H1 (cell line): ENCODE data around the gene ZMYM4. TPM values are rescaled to one million over a fixed set of nuclear protein-coding genes. Genes with fewer than 3 reads are reported as not detected.

Source experiments
- CTCF ChIA-PET: fragments of 300-600 bp; sonication (Branson Sonifier 250); formaldehyde crosslinking; loops from one replicate; lab custom pipeline; 2021; ENCODE audit not compliant: partially characterized antibody; lab: Charles Lee
- POLR2A ChIA-PET: fragments of 300-600 bp; sonication (Branson Sonifier 250); formaldehyde crosslinking; loops from one replicate; lab custom pipeline; 2021; ENCODE audit warnings: inconsistent platforms; ENCODE audit not compliant: partially characterized antibody; lab: Charles Lee
- DNase-seq, 2 experiments: peaks; one replicate each; pipeline versions ENCODE4 v3.0.0 to v3.0.0-alpha.2; 2010 to 2022; ENCODE audit warnings: low spot score in 2 of 2, low read depth in 1 of 2, mixed read lengths in 1 of 2
- FAIRE-seq: peaks from 2 replicates; lab custom pipeline; 2011; peaks lifted over from hg19 to GRCh38; lab: Jason Lieb, UNC
- H2AFZ ChIP-seq: 2 replicates; pipeline ENCODE4 v1.8.1; 2012; ENCODE audit warnings: low read length, inconsistent platforms
- H2AK5ac ChIP-seq: 2 replicates; pipeline ENCODE4 v1.6.1; 2013; ENCODE audit warnings: low read depth, low read length
- H2BK120ac ChIP-seq: replicated peaks from 2 replicates; pipeline ENCODE3; 2013; ENCODE audit warnings: low read depth, low read length, inconsistent platforms
- H2BK12ac ChIP-seq: 2 replicates; pipeline ENCODE4 v1.6.1; 2013; ENCODE audit warnings: low read depth, low read length
- H2BK15ac ChIP-seq: 2 replicates; pipeline ENCODE4 v1.6.1; 2013; ENCODE audit warnings: low read length
- H2BK20ac ChIP-seq: 2 replicates; pipeline ENCODE4 v1.6.1; 2013; ENCODE audit warnings: low read length
- H2BK5ac ChIP-seq: 2 replicates; pipeline ENCODE4 v1.6.1; 2013; ENCODE audit warnings: low read depth, low read length
- H3K14ac ChIP-seq: 2 replicates; pipeline ENCODE4 v1.6.1; 2013; ENCODE audit warnings: inconsistent platforms; ENCODE audit not compliant: insufficient read length
- H3K18ac ChIP-seq: 2 replicates; pipeline ENCODE4 v1.6.1; 2013; ENCODE audit warnings: low read length; ENCODE audit errors: extremely low read depth
- H3K23ac ChIP-seq: 2 replicates; pipeline ENCODE4 v1.6.1; 2013; ENCODE audit warnings: inconsistent platforms; ENCODE audit not compliant: insufficient read length
- H3K23me2 ChIP-seq: 2 replicates; pipeline ENCODE4 v1.6.1; 2013; ENCODE audit warnings: low read depth, low read length
- H3K27ac ChIP-seq: 2 replicates; pipeline ENCODE4 v1.6.1; 2011; ENCODE audit warnings: low read depth, low read length, inconsistent platforms
- H3K27me3 ChIP-seq, 4 experiments: replicated peaks in 1 of 4; 1 replicate in 1 of 4; 2 replicates in 3 of 4; pipeline versions ENCODE4 v1.6.1 to v1.8.1; 2011 to 2013; ENCODE audit warnings: low read length in 3 of 4, mild to moderate bottlenecking in 3 of 4, inconsistent platforms in 2 of 4, mixed read lengths in 2 of 4, moderate library complexity in 1 of 4; ENCODE audit not compliant: control insufficient read depth in 3 of 4, insufficient read depth in 3 of 4; ENCODE audit errors: extremely low read depth in 1 of 4
- H3K36me3 ChIP-seq, 4 experiments: 2 replicates each; pipeline versions ENCODE4 v1.6.1 to v1.8.1; 2011 to 2013; ENCODE audit warnings: mild to moderate bottlenecking in 4 of 4, low read length in 3 of 4, moderate library complexity in 2 of 4, control low read depth in 1 of 4, inconsistent platforms in 1 of 4; ENCODE audit not compliant: insufficient read depth in 4 of 4, control insufficient read depth in 2 of 4
- H3K4ac ChIP-seq: replicated peaks from 2 replicates; pipeline ENCODE3; 2013; ENCODE audit warnings: low read length, low read depth, mixed read lengths, inconsistent platforms; ENCODE audit not compliant: insufficient read length
- H3K4me1 ChIP-seq, 4 experiments: replicated peaks in 1 of 4; 1 replicate in 1 of 4; 2 replicates in 3 of 4; pipeline versions ENCODE4 v1.6.1 to v1.8.1; 2011 to 2013; ENCODE audit warnings: low read length in 3 of 4, inconsistent platforms in 2 of 4, mixed read lengths in 1 of 4; ENCODE audit not compliant: insufficient read depth in 4 of 4, control insufficient read depth in 3 of 4
- H3K4me2 ChIP-seq, 2 experiments: 2 replicates each; pipeline versions ENCODE4 v1.6.1 to v1.8.1; 2011 to 2013; ENCODE audit warnings: low read depth in 2 of 2, low read length in 2 of 2, control low read depth in 1 of 2, inconsistent platforms in 1 of 2, mild to moderate bottlenecking in 1 of 2; ENCODE audit not compliant: insufficient read depth in 1 of 2
- H3K4me3 ChIP-seq, 4 experiments: fragments of 200-600, 300-600 bp in 1 of 4; sonication (generic), shearing (Covaris generic), sonication (Bioruptor Twin) in 1 of 4; 2 replicates each; pipeline versions ENCODE4 v1.5.1 to v1.8.1; 2011 to 2016; ENCODE audit warnings: low read length in 4 of 4, low read depth in 3 of 4, control low read depth in 2 of 4, inconsistent platforms in 2 of 4, mild to moderate bottlenecking in 2 of 4, mixed read lengths in 1 of 4, moderate library complexity in 1 of 4; ENCODE audit not compliant: insufficient read depth in 2 of 4; ENCODE audit errors: extremely low read depth in 1 of 4
- H3K56ac ChIP-seq: replicated peaks from 2 replicates; pipeline ENCODE3; 2013; ENCODE audit warnings: low read depth, mild to moderate bottlenecking, mixed read lengths, low read length, inconsistent platforms; ENCODE audit not compliant: insufficient read length
- H3K79me1 ChIP-seq: 2 replicates; pipeline ENCODE4 v1.6.1; 2013; ENCODE audit warnings: low read depth, low read length, control low read depth
- H3K79me2 ChIP-seq, 2 experiments: 2 replicates each; pipeline versions ENCODE4 v1.6.1 to v1.8.1; 2012 to 2013; ENCODE audit warnings: low read length in 2 of 2, mild to moderate bottlenecking in 2 of 2, inconsistent platforms in 1 of 2; ENCODE audit not compliant: insufficient read depth in 2 of 2, control insufficient read depth in 1 of 2
- H3K9ac ChIP-seq, 4 experiments: replicated peaks in 1 of 4; 1 replicate in 1 of 4; 2 replicates in 3 of 4; pipeline versions ENCODE4 v1.6.1 to v1.8.1; 2011 to 2013; ENCODE audit warnings: low read depth in 3 of 4, low read length in 3 of 4, control low read depth in 2 of 4, mild to moderate bottlenecking in 2 of 4, moderate library complexity in 2 of 4, inconsistent platforms in 1 of 4; ENCODE audit errors: extremely low read depth in 1 of 4
- H3K9me3 ChIP-seq, 2 experiments: 2 replicates each; pipeline versions ENCODE4 v1.6.1 to v1.8.1; 2012 to 2013; ENCODE audit warnings: mild to moderate bottlenecking in 2 of 2, moderate library complexity in 2 of 2, control low read depth in 1 of 2, inconsistent platforms in 1 of 2, low read depth in 1 of 2, low read length in 1 of 2, mixed read lengths in 1 of 2; ENCODE audit not compliant: insufficient read depth in 2 of 2
- H4K20me1 ChIP-seq, 2 experiments: replicated peaks in 1 of 2; 2 replicates each; pipeline versions ENCODE3 to v1.8.1; 2011 to 2013; ENCODE audit warnings: inconsistent platforms in 2 of 2, low read length in 2 of 2, mild to moderate bottlenecking in 1 of 2; ENCODE audit not compliant: insufficient read depth in 2 of 2, control insufficient read depth in 1 of 2
- H4K5ac ChIP-seq: 2 replicates; pipeline ENCODE4 v1.6.1; 2013; ENCODE audit warnings: low read length, low read depth, mixed read lengths, inconsistent platforms; ENCODE audit not compliant: insufficient read length
- H4K8ac ChIP-seq: 2 replicates; pipeline ENCODE4 v1.8.0; 2013; ENCODE audit warnings: mild to moderate bottlenecking, moderate library complexity, low read length, inconsistent platforms; ENCODE audit not compliant: insufficient read depth; ENCODE audit errors: extremely low read depth
- H4K91ac ChIP-seq: replicated peaks from 2 replicates; pipeline ENCODE3; 2013; ENCODE audit warnings: low read length, mixed read lengths, inconsistent platforms; ENCODE audit not compliant: insufficient read length
- CBX5 ChIP-seq: fragments of 300-800, 300-1000 bp; sonication (generic); IDR thresholded peaks from 2 replicates; pipeline ENCODE4 v1.7.1; 2016; ENCODE audit warnings: antibody characterized with exemption, low read length, low read depth
- CBX8 ChIP-seq: fragments of 300-800, 300-1000 bp; sonication (generic); IDR thresholded peaks from 2 replicates; pipeline ENCODE4 v1.7.1; 2016; ENCODE audit warnings: low read depth, low read length, borderline replicate concordance
- CHD1 ChIP-seq: IDR thresholded peaks from 2 replicates; pipeline ENCODE4 v1.6.1; 2012; ENCODE audit warnings: low read depth, low read length, improper control_type of control experiment
- KDM1A ChIP-seq: fragments of 200-600, 300-600 bp; sonication (generic); IDR thresholded peaks from 2 replicates; pipeline ENCODE4 v1.7.1; 2016; ENCODE audit warnings: mild to moderate bottlenecking, low read length, borderline replicate concordance
- KDM5A ChIP-seq: fragments of 200-600 bp; IDR thresholded peaks from 2 replicates; pipeline ENCODE4 v1.7.1; 2012; ENCODE audit warnings: mild to moderate bottlenecking, low read length, inconsistent platforms, mixed read lengths
- PHF8 ChIP-seq: fragments of 200-600 bp; sonication (generic); conservative IDR thresholded peaks from 2 replicates; pipeline ENCODE4 v1.7.1; 2012; ENCODE audit warnings: low read depth, mild to moderate bottlenecking, inconsistent platforms, low read length, moderate library complexity
- SAP30 ChIP-seq: fragments of 300-600 bp; sonication (generic); IDR thresholded peaks from 2 replicates; pipeline ENCODE4 v1.7.1; 2012; ENCODE audit warnings: low read length, moderate library complexity, mild to moderate bottlenecking, inconsistent platforms; ENCODE audit not compliant: insufficient read depth, insufficient replicate concordance
- TBP ChIP-seq: IDR thresholded peaks from 2 replicates; pipeline ENCODE4 v1.6.1; 2011; ENCODE audit warnings: low read depth, low read length, improper control_type of control experiment
- WGBS, 2 experiments: shearing (Covaris generic) in 1 of 2; methylation state at CpG; one replicate each; pipeline versions ENCODE4 v1.1.6 to v1.1.7; 2013 to 2015; ENCODE audit warnings: low lambda C conversion rate in 2 of 2, mixed read lengths in 2 of 2, inconsistent platforms in 1 of 2, low coverage in 1 of 2, missing lambda C conversion rate in 1 of 2; ENCODE audit not compliant: insufficient replicate concordance in 2 of 2, insufficient coverage in 1 of 2, insufficient read length in 1 of 2; ENCODE audit errors: extremely low coverage in 1 of 2, missing lambda C conversion rate in 1 of 2; 5-methylcytosine and 5-hydroxymethylcytosine counted together
- polyA plus RNA-seq, 7 experiments: library from polyadenylated mRNA; depleted of rRNA in 3 of 7; stranded (reverse) in 5 of 7; unstranded in 2 of 7; fragments of >200 nt in 5 of 7; fragments of 200-250 nt in 2 of 7; gene quantifications; 1 replicate in 5 of 7; 2 replicates in 1 of 7; 4 replicates in 1 of 7; pipeline versions ENCODE4 v1.2.1 to v1.2.3, GENCODE V29; 2011 to 2013; ENCODE audit warnings: missing spikeins in 2 of 7, mixed read lengths in 2 of 7
- total RNA-seq: library from RNA; stranded (reverse); fragmentation: NEBNext Ultra II Directional; extraction: Animal tissue kit (Norgen Biotek cat#: 25700); gene quantifications from 2 replicates; pipeline ENCODE4 v1.2.1, GENCODE V29; 2021

The ZMYM4 gene
- total and polyA plus RNA-seq, 2 of the 8 experiments (the other 6 are each of a cell fraction or from before 2014, with no cell fraction given), result 16.7 to 81.3 TPM

DNA sequence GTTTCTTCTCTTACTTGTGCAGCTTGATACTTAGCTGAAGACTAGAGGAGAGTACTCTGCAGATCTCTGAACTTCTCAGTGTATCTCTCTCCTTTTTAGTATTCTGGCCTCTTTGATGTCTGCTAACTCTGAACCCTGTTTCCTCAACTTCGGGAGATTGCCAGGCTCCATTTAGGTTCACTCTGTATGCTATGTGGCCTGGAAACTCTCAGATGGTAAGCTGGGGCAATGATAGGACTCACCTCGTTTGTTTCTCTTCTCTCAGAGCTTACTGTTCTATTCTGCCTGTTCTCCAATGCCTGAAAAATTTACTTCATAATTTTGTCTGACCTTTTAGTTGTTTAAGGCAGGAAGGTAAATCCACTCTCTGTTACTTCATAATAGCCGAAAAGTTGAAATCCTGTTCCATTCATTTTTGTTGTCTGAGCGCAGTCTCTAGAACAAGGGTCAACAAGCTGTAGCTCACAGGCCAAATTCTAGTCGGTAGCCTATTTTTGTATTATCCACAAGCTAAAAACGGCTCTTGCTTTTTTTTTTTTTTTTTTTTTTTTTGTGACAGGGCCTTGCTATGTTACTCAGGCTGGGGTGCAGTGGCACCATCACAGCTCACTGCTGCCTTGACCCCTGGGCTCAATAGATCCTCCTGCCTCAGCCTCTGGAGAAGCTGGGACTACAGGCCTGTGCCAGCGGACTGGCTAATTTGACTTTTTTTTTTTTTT is 33.3 kb downstream of the ZMYM4 start:
- no peaks in the 10 kb centered on the region for H3K27me3 ChIP-seq
- no peak overlapping the region for H3K4me2 ChIP-seq
- 89% methylated on average over 5 of the region's 7 CpGs; no CpG with 5 or more reads in 1 of the 2 experiments for WGBS, 2 experiments
- POLR2A ChIA-PET, result interaction anchor here (0.8 kb wide), 1 partner anchor 111 kb away, joined by 3 read pairs; no protein-coding TSS in a partner anchor
- FAIRE-seq (no peak), DNase-seq (no peak)
- H2BK15ac ChIP-seq, result no peak overlapping the region
- peaks cover 0 to 2% of the 10 kb centered on the region in 2 experiments for H4K20me1 ChIP-seq
- TF ChIP-seq SAP30 (no peak), PHF8 (no peak), TBP (no peak), CHD1 (no peak), CBX5 (no peak), KDM1A (no peak), KDM5A (no peak), CBX8 (no peak)
- no peak overlapping the region for H3K14ac ChIP-seq
- H3K9ac ChIP-seq, result no peak overlapping the region
- H3K23me2 ChIP-seq, result no peaks in the 10 kb centered on the region
- H3K4me1 ChIP-seq, result peaks cover 0 to 4% (median 0%) of the 10 kb centered on the region in 4 experiments; a peak in 1 of 7 replicates
- H3K56ac ChIP-seq, result no peak overlapping the region
- no peak overlapping the region for H4K91ac ChIP-seq
- no peak overlapping the region for H2AK5ac ChIP-seq
- H2BK12ac ChIP-seq, result no peak overlapping the region
- no peak overlapping the region for H3K4ac ChIP-seq
- H3K79me1 ChIP-seq, result no peaks in the 10 kb centered on the region; the same call in 1 of the 2 replicates
- no peak overlapping the region for H3K18ac ChIP-seq
- H4K8ac ChIP-seq, result no peak overlapping the region
- H2BK20ac ChIP-seq, result no peak overlapping the region
- no peak overlapping the region for H2BK120ac ChIP-seq
- H3K27ac ChIP-seq, result no peak overlapping the region
- no peak overlapping the region for H4K5ac ChIP-seq
- no peaks in the 10 kb centered on the region for H3K9me3 ChIP-seq
- no peak overlapping the region for H2BK5ac ChIP-seq
- CTCF ChIA-PET, result interaction anchor here (0.6 to 1.6 kb wide), 8 partner anchors 10 to 1534 kb away, joined by 3 to 6 read pairs (median 4); no protein-coding TSS in a partner anchor
- H3K4me3 ChIP-seq, result no peak overlapping the region
- H2AFZ ChIP-seq, result no peak overlapping the region
- H3K23ac ChIP-seq, result no peak overlapping the region
- H3K36me3 ChIP-seq, result peaks cover 0 to 3% (median 0%) of the 10 kb centered on the region in 4 experiments; a peak in 1 of 8 replicates
- H3K79me2 ChIP-seq, result peaks cover 0 to 60% of the 10 kb centered on the region in 2 experiments; a peak in 2 of 4 replicates
